GM12874 (cell line): ENCODE measurements around the gene MGAT5.

ENCODE experiments used
- TF ChIP-seq, protein P1 (sequence below): IDR thresholded peaks from 2 replicates; pipeline ENCODE4 v1.5.1; 2011; ENCODE audit warnings: low read depth, mild to moderate bottlenecking, control low read depth, low read length, moderate library complexity; ENCODE audit not compliant: insufficient read depth

The MGAT5 gene

GRCh38 chr2:134408791-134409190, 154.9 kb downstream of the MGAT5 start:
- TF ChIP-seq, protein P1, sequence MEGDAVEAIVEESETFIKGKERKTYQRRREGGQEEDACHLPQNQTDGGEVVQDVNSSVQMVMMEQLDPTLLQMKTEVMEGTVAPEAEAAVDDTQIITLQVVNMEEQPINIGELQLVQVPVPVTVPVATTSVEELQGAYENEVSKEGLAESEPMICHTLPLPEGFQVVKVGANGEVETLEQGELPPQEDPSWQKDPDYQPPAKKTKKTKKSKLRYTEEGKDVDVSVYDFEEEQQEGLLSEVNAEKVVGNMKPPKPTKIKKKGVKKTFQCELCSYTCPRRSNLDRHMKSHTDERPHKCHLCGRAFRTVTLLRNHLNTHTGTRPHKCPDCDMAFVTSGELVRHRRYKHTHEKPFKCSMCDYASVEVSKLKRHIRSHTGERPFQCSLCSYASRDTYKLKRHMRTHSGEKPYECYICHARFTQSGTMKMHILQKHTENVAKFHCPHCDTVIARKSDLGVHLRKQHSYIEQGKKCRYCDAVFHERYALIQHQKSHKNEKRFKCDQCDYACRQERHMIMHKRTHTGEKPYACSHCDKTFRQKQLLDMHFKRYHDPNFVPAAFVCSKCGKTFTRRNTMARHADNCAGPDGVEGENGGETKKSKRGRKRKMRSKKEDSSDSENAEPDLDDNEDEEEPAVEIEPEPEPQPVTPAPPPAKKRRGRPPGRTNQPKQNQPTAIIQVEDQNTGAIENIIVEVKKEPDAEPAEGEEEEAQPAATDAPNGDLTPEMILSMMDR: no peak

- TF ChIP-seq, protein P1: no peak
Observed at GRCh38 chr2:134410006-134410405, 156.1 kb downstream of the MGAT5 start.

GRCh38 chr2:134410831-134411231, 157.0 kb downstream of the MGAT5 start:
- TF ChIP-seq, protein P1: no peak

DNA sequence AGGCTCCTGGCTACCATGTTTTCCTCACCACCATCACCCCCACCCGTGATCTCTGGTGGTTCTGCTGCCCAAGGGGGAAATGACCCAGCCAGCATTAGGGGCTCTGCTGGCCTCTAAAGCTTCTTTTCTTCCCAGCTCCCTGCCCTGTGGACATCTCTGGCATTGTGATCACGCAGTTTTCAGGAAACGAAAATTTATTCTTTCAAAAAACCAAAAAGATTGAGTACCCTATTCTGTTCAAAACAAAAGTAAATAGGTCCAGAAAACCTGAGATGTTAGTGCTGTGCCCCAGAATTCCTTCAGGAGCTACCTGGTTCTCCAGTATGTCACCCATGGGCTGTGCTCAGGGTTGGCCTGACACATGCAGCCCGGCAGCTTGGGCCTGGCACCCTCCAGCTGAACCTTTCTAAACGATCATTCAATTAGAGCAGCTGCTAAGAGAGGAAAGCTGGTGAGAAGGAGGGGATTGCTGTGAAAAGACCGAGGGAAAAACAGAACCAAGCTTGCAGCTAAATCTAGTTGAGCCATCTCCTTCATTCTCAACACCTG, 157.5 kb downstream of the MGAT5 start:
- TF ChIP-seq, protein P1: no peak

DNA sequence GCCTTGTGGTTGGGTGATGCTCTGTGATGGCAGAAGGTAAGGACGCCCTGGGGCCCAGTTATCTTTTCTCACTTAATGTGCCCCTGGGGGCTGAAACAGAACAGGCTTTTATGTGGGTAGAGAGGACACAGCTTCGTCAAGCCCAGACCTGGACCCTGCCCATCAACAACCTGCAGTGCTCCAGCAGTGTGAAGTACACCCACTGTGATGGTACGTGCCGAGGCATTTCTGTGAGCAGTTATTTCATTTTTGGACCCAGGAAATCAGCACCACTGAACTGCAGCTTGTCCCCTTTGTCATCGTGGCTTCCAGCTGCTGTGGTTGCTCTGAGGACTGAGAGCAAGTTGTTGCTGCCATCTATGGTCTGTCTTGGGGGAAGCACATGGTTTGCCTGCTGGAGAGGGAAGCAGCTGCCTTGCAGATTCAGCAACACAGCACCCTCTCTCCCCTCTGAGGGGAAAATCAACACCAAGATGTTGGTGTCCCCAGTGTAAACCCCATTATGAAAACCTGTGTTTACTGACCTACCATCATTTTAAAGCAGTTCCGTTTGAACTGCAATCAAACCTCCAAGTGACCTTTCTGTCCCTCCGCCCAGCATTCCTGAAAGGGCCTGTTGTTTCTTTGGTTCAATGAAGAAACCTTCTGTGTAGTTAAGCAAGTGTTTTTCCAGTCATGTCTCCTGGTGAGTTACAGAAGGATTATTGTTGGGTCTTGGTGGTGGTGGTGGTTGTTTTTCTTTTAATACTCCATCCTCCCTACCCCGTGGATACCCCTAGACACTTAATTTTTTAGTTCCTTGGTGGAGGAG, 158.2 kb downstream of the MGAT5 start:
- TF ChIP-seq, protein P1: peak; percentile 78

DNA sequence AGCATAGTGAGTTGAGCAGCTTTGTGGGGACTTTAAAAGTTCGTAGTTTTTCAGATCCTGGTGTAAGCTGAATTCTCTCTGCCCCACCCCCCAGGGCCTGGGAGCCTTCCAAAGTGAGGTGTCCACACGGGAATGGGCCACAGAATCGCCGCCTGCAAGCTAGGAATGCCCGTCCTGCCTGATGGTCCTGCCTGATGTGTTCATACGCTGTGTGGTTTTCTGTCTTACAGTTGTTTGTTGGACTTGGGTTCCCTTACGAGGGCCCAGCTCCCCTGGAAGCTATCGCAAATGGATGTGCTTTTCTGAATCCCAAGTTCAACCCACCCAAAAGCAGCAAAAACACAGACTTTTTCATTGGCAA, 158.7 kb downstream of the MGAT5 start:
- TF ChIP-seq, protein P1: no peak

- TF ChIP-seq, protein P1: no peak
Observed at GRCh38 chr2:134413430-134413829, 159.6 kb downstream of the MGAT5 start.
